IPS DF 4.7 (cell line): ENCODE measurements around the gene FAF1.
"Not testable (repeated sequence)": the region's sequence is repeated elsewhere in the genome, so short reads cannot be mapped to it uniquely, and the experiment has no call there.

ENCODE experiments used
- DNase-seq: peaks from one replicate; pipeline ENCODE4 v3.0.0-alpha.2; 2013; ENCODE audit warnings: low spot score; ENCODE audit errors: extremely low read depth

FAF1 gene

GRCh38 chr1:50851034-50851433, 109.0 kb downstream of the FAF1 start:
- DNase-seq: no peak

- no peak for DNase-seq
Observed at GRCh38 chr1:50847303-50847702, 112.8 kb downstream of the FAF1 start.

GRCh38 chr1:50846224-50846839, 113.7 kb downstream of the FAF1 start:
- DNase-seq: no peak

GRCh38 chr1:50841791-50842387, 118.2 kb downstream of the FAF1 start:
- no peak for DNase-seq

GRCh38 chr1:50836117-50836516, 124.0 kb downstream of the FAF1 start:
- DNase-seq: no peak

- DNase-seq: no peak
Observed at GRCh38 chr1:50833216-50833615, 126.9 kb downstream of the FAF1 start.

- DNase-seq: no peak
Observed at GRCh38 chr1:50832167-50832566, 127.9 kb downstream of the FAF1 start.

GRCh38 chr1:50831300-50832061, 128.6 kb downstream of the FAF1 start:
- no peak for DNase-seq

GRCh38 chr1:50830621-50831020, 129.4 kb downstream of the FAF1 start:
- DNase-seq: no peak

GRCh38 chr1:50829014-50829958, 130.8 kb downstream of the FAF1 start:
- DNase-seq: no peak

- DNase-seq: no peak
Observed at GRCh38 chr1:50827546-50827945, 132.5 kb downstream of the FAF1 start.

GRCh38 chr1:50826792-50827191, 133.3 kb downstream of the FAF1 start:
- not testable (repeated sequence) for DNase-seq

- no peak for DNase-seq
Observed at GRCh38 chr1:50822035-50822776, 137.9 kb downstream of the FAF1 start.

GRCh38 chr1:50820545-50820944, 139.5 kb downstream of the FAF1 start:
- no peak for DNase-seq

GRCh38 chr1:50812346-50812745, 147.7 kb downstream of the FAF1 start:
- no peak for DNase-seq

GRCh38 chr1:50808296-50808695, 151.8 kb downstream of the FAF1 start:
- no peak for DNase-seq

- no peak for DNase-seq
Observed at GRCh38 chr1:50796272-50796671, 163.8 kb downstream of the FAF1 start.

- DNase-seq: no peak
Observed at GRCh38 chr1:50793521-50793920, 166.5 kb downstream of the FAF1 start.

GRCh38 chr1:50787266-50787665, 172.8 kb downstream of the FAF1 start:
- no peak for DNase-seq

- DNase-seq: no peak
Observed at GRCh38 chr1:50783286-50783685, 176.8 kb downstream of the FAF1 start.

GRCh38 chr1:50780797-50781196, 179.3 kb downstream of the FAF1 start:
- DNase-seq: no peak
